ENCODE data around the gene PHGDH. TPM values are rescaled to one million over a fixed set of nuclear protein-coding genes. Genes with fewer than 3 reads are reported as not detected.

PHGDH gene
- 4.2 and 10.6 TPM in 2 replicates for total RNA-seq

GRCh38 chr1:119711804-119712341 lies at the start of gene PHGDH:
Gene PHGDH, plus strand, starts transcription at chr1:119711934. Its CDS starts 89 bp downstream, at chr1:119712023.

GRCh38 chr1:119768778-119769177 lies 57.0 kb downstream of the PHGDH start, which contains the start of gene HMGCS2:
Gene HMGCS2, minus strand, starts transcription at chr1:119768905. Its CDS starts 61 bp downstream, at chr1:119768844.

Other genes with a start within 250 kb of the PHGDH start
- gene HSD3B1, start 204.7 kb upstream of the PHGDH start, total RNA-seq: not detected in 2 replicates
- gene ZNF697, start 63.7 kb upstream of the PHGDH start, total RNA-seq: 10.5 and 35.2 TPM in 2 replicates
- gene HMGCS2, start 57.0 kb downstream of the PHGDH start, total RNA-seq: not detected in 2 replicates
- not detected in 2 replicates for gene REG4, start 99.5 kb downstream of the PHGDH start, total RNA-seq
- gene ADAM30, start 184.6 kb downstream of the PHGDH start, total RNA-seq: not detected in 2 replicates

Measured in bladder microvascular endothelial cell (primary cell).